ENCODE data around the gene MAD2L1BP. TPM values are rescaled to one million over a fixed set of nuclear protein-coding genes. Genes with fewer than 3 reads are reported as not detected.
"Not testable (repeated sequence)": the region's sequence is repeated elsewhere in the genome, so short reads cannot be mapped to it uniquely, and the experiment has no call there.

Gene MAD2L1BP
- total RNA-seq (ENCODE audit: low replicate concordance) = 33.3 and 40.0 TPM in 2 replicates
- long read RNA-seq, transcript MAD2L1BP-201 (3 exons, 1,301 nt) = major isoform, 175 of 190 reads
- long read RNA-seq, partial matches to known transcripts = 4 of 190 reads
- long read RNA-seq, other reads (novel, unspliced or antisense) = 9 of 190 reads

- no peaks in the 10 kb centered on the region for H3K27me3 Mint-ChIP-seq
- H3K36me3 Mint-ChIP-seq = peaks cover 13% of the 10 kb centered on the region
- TF ChIP-seq CTCF (conservative IDR thresholded peaks at IDR 0.05) = no peak
- no peaks in the 10 kb centered on the region for H3K9me3 Mint-ChIP-seq
- DNase-seq (ENCODE audit: extremely low spot score, unreplicated experiment) = peak; percentile 85
- H3K27ac Mint-ChIP-seq = peak within 1 kb of the TSS; percentile 92
- peaks cover 42% of the 10 kb centered on the region for H3K4me1 Mint-ChIP-seq (ENCODE audit: unreplicated experiment)
- peak within 1 kb of the TSS; percentile 100 for H3K4me3 Mint-ChIP-seq
Observed at GRCh38 chr6:43635387-43636307, at the start of gene MAD2L1BP. Gene MAD2L1BP (plus strand): TSS chr6:43635840. CDS start chr6:43635876, 36 bp downstream.

GRCh38 chr6:43588194-43588593, 47.4 kb upstream of the MAD2L1BP start:
- peaks cover 41% of the 10 kb centered on the region for H3K36me3 Mint-ChIP-seq

GRCh38 chr6:43589564-43589963, 46.1 kb upstream of the MAD2L1BP start:
- peaks cover 31% of the 10 kb centered on the region for H3K36me3 Mint-ChIP-seq
- H3K27ac Mint-ChIP-seq, H3K9me3 Mint-ChIP-seq: not testable (repeated sequence)

More at GRCh38 chr6:43588194-43588593, 47.4 kb upstream of the MAD2L1BP start:
- Mint-ChIP-seq H3K4me1 (ENCODE audit: unreplicated experiment) (no peaks in the 10 kb centered on the region), H3K4me3 (no peak overlapping the region), H3K27ac (no peak overlapping the region), H3K27me3 (no peaks in the 10 kb centered on the region), H3K9me3 (no peaks in the 10 kb centered on the region)
- no peak for DNase-seq (ENCODE audit: extremely low spot score, unreplicated experiment)
- TF ChIP-seq CTCF (conservative IDR thresholded peaks at IDR 0.05) = no peak

GRCh38 chr6:43593938-43594337, 41.7 kb upstream of the MAD2L1BP start:
- no peak for TF ChIP-seq CTCF (conservative IDR thresholded peaks at IDR 0.05)
- Mint-ChIP-seq H3K4me3 (no peak overlapping the region), H3K36me3 (peaks cover 11% of the 10 kb centered on the region), H3K27me3 (no peaks in the 10 kb centered on the region), H3K27ac (no peak overlapping the region), H3K4me1 (ENCODE audit: unreplicated experiment) (no peaks in the 10 kb centered on the region), H3K9me3 (no peaks in the 10 kb centered on the region)
- DNase-seq (ENCODE audit: extremely low spot score, unreplicated experiment) = no peak

More at GRCh38 chr6:43589564-43589963, 46.1 kb upstream of the MAD2L1BP start:
- H3K4me3 Mint-ChIP-seq; DNase-seq (ENCODE audit: extremely low spot score, unreplicated experiment); H3K27me3 Mint-ChIP-seq; H3K4me1 Mint-ChIP-seq (ENCODE audit: unreplicated experiment): not testable (repeated sequence)

- Mint-ChIP-seq H3K36me3 (peaks cover 19% of the 10 kb centered on the region), H3K9me3 (no peaks in the 10 kb centered on the region), H3K27ac (no peak overlapping the region), H3K4me3 (no peak overlapping the region), H3K4me1 (ENCODE audit: unreplicated experiment) (no peaks in the 10 kb centered on the region), H3K27me3 (no peaks in the 10 kb centered on the region)
- no peak for TF ChIP-seq CTCF (conservative IDR thresholded peaks at IDR 0.05)
- DNase-seq (ENCODE audit: extremely low spot score, unreplicated experiment) = no peak
Observed at GRCh38 chr6:43600595-43600994, 35.0 kb upstream of the MAD2L1BP start.

- H3K36me3 Mint-ChIP-seq = peaks cover 27% of the 10 kb centered on the region
- no peak for TF ChIP-seq CTCF (conservative IDR thresholded peaks at IDR 0.05)
- no peaks in the 10 kb centered on the region for H3K27me3 Mint-ChIP-seq
- DNase-seq (ENCODE audit: extremely low spot score, unreplicated experiment) = no peak
- no peak overlapping the region for H3K27ac Mint-ChIP-seq
- H3K4me3 Mint-ChIP-seq = no peak overlapping the region
- peaks cover 4% of the 10 kb centered on the region for H3K4me1 Mint-ChIP-seq (ENCODE audit: unreplicated experiment)
- no peaks in the 10 kb centered on the region for H3K9me3 Mint-ChIP-seq
Observed at GRCh38 chr6:43604174-43604573, 31.5 kb upstream of the MAD2L1BP start.
